Activated CD4-positive, alpha-beta T cell treated with anti-CD3 and anti-CD28 coated beads, Interleukin-2, Interleukin-6, amounts not matched to agents 100 ng/mL and 50 ng/mL, durations not matched to agents 16 hours and 8 hours (primary cell): ENCODE data around the gene ZMIZ2.
"Not testable (repeated sequence)": the region's sequence is repeated elsewhere in the genome, so short reads cannot be mapped to it uniquely, and the experiment has no call there.

Source experiments
- DNase-seq: peaks from one replicate; pipeline ENCODE4 v3.0.0-alpha.2; 2020

Gene ZMIZ2

GRCh38 chr7:44775383-44776107 is 26.9 kb downstream of the ZMIZ2 start:
- no peak for DNase-seq

GRCh38 chr7:44776211-44776610 is 27.6 kb downstream of the ZMIZ2 start:
- no peak for DNase-seq

- DNase-seq = no peak
Observed at GRCh38 chr7:44782460-44782859, 33.8 kb downstream of the ZMIZ2 start.

GRCh38 chr7:44783407-44783806 is 34.8 kb downstream of the ZMIZ2 start:
- no peak for DNase-seq

- no peak for DNase-seq
Observed at GRCh38 chr7:44784364-44784763, 35.7 kb downstream of the ZMIZ2 start.

- not testable (repeated sequence) for DNase-seq
Observed at GRCh38 chr7:44785218-44785617, 36.6 kb downstream of the ZMIZ2 start.

GRCh38 chr7:44787041-44787440 is 38.4 kb downstream of the ZMIZ2 start:
- no peak for DNase-seq

- no peak for DNase-seq
Observed at GRCh38 chr7:44787762-44788161, 39.1 kb downstream of the ZMIZ2 start.

GRCh38 chr7:44789990-44790389 is 41.3 kb downstream of the ZMIZ2 start:
- no peak for DNase-seq

- no peak for DNase-seq
Observed at GRCh38 chr7:44791278-44792219, 42.9 kb downstream of the ZMIZ2 start.

GRCh38 chr7:44793919-44794318 is 45.3 kb downstream of the ZMIZ2 start:
- DNase-seq = no peak

- DNase-seq = no peak
Observed at GRCh38 chr7:44794331-44794730, 45.7 kb downstream of the ZMIZ2 start.

- no peak for DNase-seq
Observed at GRCh38 chr7:44796034-44796503, 47.4 kb downstream of the ZMIZ2 start.

GRCh38 chr7:44796504-44797328 is 48.1 kb downstream of the ZMIZ2 start, which contains the start of gene PPIA:
PPIA (plus strand) TSS chr7:44796681; CDS start chr7:44796725, 44 bp downstream.
- DNase-seq = peak; percentile 100

- peak; percentile 91 for DNase-seq
Observed at GRCh38 chr7:44797329-44798258, 48.9 kb downstream of the ZMIZ2 start.

GRCh38 chr7:44798649-44799305 is 50.1 kb downstream of the ZMIZ2 start:
- DNase-seq = peak; percentile 8

GRCh38 chr7:44799939-44800338 is 51.3 kb downstream of the ZMIZ2 start:
- no peak for DNase-seq

GRCh38 chr7:44801890-44802289 is 53.2 kb downstream of the ZMIZ2 start:
- no peak for DNase-seq

GRCh38 chr7:44802418-44803025 is 53.9 kb downstream of the ZMIZ2 start:
- DNase-seq = no peak

GRCh38 chr7:44803828-44804519 is 55.3 kb downstream of the ZMIZ2 start:
- DNase-seq = peak; percentile 35
